Measurements from ENCODE around the gene PRKCQ. TPM values are rescaled to one million over a fixed set of nuclear protein-coding genes. Genes with fewer than 3 reads are reported as not detected.

PRKCQ gene
- total RNA-seq, 1 experiment from 2014 or later, result 12.1 TPM

DNA sequence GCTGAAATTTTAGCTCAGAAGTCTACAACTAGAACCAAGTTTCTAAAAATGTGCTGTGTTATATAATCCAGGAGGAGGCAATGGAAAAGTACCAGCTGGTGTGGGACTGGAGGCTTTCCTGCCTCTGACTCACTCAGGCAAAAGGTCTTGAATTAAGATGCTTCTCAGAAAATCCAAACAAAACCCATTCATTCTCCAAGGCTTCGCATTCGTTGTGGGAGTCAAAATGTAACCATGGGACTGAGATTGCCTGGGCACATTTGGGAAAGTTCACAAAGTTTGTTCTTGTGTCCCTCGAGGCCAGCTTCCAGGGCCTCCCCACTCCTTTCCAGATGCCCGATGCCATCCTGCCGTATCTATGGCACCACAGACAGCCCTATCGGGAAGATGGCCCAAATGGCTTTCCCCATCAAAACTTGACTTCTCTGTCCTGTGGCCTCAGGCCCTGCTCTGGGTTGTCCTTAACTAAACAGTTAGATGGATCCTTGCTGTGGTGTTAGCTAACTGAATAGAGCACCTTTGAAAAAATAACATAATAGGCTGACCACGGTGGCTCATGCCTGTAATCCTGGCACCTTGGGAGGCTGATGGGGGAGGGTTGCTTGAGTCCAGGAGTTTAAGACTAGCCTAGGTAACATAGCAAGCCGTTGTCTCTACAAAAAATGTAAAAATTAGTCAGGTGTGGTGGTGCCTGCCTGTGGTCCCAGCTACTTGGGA, 196.8 kb downstream of the PRKCQ start:
- no peak overlapping the region for H3K4me3 Mint-ChIP-seq
- Histone ChIP-seq H2BK15ac (ENCODE audit: low read depth, low read length) (no peak overlapping the region), H4K5ac (ENCODE audit: insufficient read length, low read depth, low read length) (no peak overlapping the region), H2BK5ac (ENCODE audit: insufficient read length, low read length) (no peak overlapping the region), H3K79me1 (ENCODE audit: insufficient read depth, low read depth, low read length, poor library complexity, severe bottlenecking) (no peaks in the 10 kb centered on the region), H3K4me2 (ENCODE audit: insufficient read depth, insufficient read length, low read length) (no peak overlapping the region), H3K27me3 (ENCODE audit: insufficient read depth, low read length) (no peaks in the 10 kb centered on the region), H2AK5ac (ENCODE audit: insufficient read length, low read length) (no peak overlapping the region), H3K56ac (ENCODE audit: insufficient read length, low read depth, low read length) (no peak overlapping the region), H4K91ac (ENCODE audit: insufficient read length, low read depth, low read length) (no peak overlapping the region), H3K79me2 (ENCODE audit: insufficient read depth, low read length) (no peaks in the 10 kb centered on the region), H3K23ac (ENCODE audit: insufficient read length, low read depth, low read length) (no peak overlapping the region), H4K20me1 (ENCODE audit: control insufficient read depth, insufficient read depth, insufficient read length) (no peaks in the 10 kb centered on the region), H3K9ac (ENCODE audit: extremely low read depth, insufficient read length, low read length) (no peak overlapping the region), H3K4me1 (ENCODE audit: insufficient read depth, low read length) (no peaks in the 10 kb centered on the region), H3K18ac (ENCODE audit: insufficient read length, low read depth, low read length) (no peak overlapping the region), H2AFZ (ENCODE audit: low read length) (no peak overlapping the region), H3K9me3 (ENCODE audit: control insufficient read depth, low read depth, low read length) (peaks cover 31% of the 10 kb centered on the region), H3K4ac (ENCODE audit: low read depth, low read length) (no peak overlapping the region), H4K8ac (replicated peaks; ENCODE audit: insufficient read length, low read depth, low read length) (no peak overlapping the region), H3T11ph (ENCODE audit: low read length) (no peak overlapping the region), H3K23me2 (ENCODE audit: insufficient read length, low read depth, low read length, poor library complexity, severe bottlenecking) (no peaks in the 10 kb centered on the region), H2BK120ac (ENCODE audit: low read depth, low read length, poor library complexity, severe bottlenecking) (no peak overlapping the region), H3K27ac (ENCODE audit: insufficient read length, low read depth, low read length) (no peak overlapping the region), H2BK12ac (ENCODE audit: insufficient read length, low read depth, low read length) (no peak overlapping the region), H2BK20ac (ENCODE audit: low read depth, low read length, poor library complexity, severe bottlenecking) (no peak overlapping the region), H3K14ac (ENCODE audit: insufficient read depth, low read length) (no peak overlapping the region)
- H3K27ac Mint-ChIP-seq, result no peak overlapping the region
- H3K9me3 Mint-ChIP-seq, result peaks cover 46 to 47% of the 10 kb centered on the region in 2 experiments
- WGBS (ENCODE audit: extremely low coverage, insufficient read length, low lambda C conversion rate), result no CpG with 5 or more reads among the region's 8 CpGs
- H3K36me3 Mint-ChIP-seq (ENCODE audit: insufficient read depth in 1 of 3, low read depth in 3 of 3), result peaks cover 22 to 40% (median 38%) of the 10 kb centered on the region in 3 experiments
- H3K4me1 Mint-ChIP-seq, result no peaks in the 10 kb centered on the region
- TF ChIP-seq, protein P1, sequence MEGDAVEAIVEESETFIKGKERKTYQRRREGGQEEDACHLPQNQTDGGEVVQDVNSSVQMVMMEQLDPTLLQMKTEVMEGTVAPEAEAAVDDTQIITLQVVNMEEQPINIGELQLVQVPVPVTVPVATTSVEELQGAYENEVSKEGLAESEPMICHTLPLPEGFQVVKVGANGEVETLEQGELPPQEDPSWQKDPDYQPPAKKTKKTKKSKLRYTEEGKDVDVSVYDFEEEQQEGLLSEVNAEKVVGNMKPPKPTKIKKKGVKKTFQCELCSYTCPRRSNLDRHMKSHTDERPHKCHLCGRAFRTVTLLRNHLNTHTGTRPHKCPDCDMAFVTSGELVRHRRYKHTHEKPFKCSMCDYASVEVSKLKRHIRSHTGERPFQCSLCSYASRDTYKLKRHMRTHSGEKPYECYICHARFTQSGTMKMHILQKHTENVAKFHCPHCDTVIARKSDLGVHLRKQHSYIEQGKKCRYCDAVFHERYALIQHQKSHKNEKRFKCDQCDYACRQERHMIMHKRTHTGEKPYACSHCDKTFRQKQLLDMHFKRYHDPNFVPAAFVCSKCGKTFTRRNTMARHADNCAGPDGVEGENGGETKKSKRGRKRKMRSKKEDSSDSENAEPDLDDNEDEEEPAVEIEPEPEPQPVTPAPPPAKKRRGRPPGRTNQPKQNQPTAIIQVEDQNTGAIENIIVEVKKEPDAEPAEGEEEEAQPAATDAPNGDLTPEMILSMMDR (conservative IDR thresholded peaks at IDR 0.05), result no peak
- H3K27me3 Mint-ChIP-seq (ENCODE audit: low read depth), result no peaks in the 10 kb centered on the region; the same call in none of the 2 replicates
- no peak for DNase-seq
